ENCODE measurements around the gene TRIM9.

- peak; percentile 44 for TF ChIP-seq CTCF (IDR thresholded peaks at IDR 0.05)
- TF ChIP-seq REST (IDR thresholded peaks at IDR 0.05; ENCODE audit: insufficient read depth in 1 of 2, low read depth in 2 of 2, low read length in 1 of 2): no peak
Observed at GRCh38 chr14:50955373-50956043, 139.4 kb downstream of the TRIM9 start.

Data from Panc1 (cell line).